Type B pancreatic cell (in vitro differentiated cells): ENCODE results near the gene TPCN2. TPM values are rescaled to one million over a fixed set of nuclear protein-coding genes. Genes with fewer than 3 reads are reported as not detected.

Source experiments
- DNase-seq: peaks from one replicate; pipeline ENCODE4 v3.0.0; 2021; ENCODE audit warnings: mixed read lengths; ENCODE audit not compliant: unreplicated experiment; ENCODE audit errors: extremely low spot score
- H3K27ac Mint-ChIP-seq: 2 replicates; pipeline ENCODE4 v1.8.0; 2021; ENCODE audit warnings: mild to moderate bottlenecking, mixed read lengths
- H3K27me3 Mint-ChIP-seq: 2 replicates; pipeline ENCODE4 v1.8.0; 2021; ENCODE audit warnings: mixed read lengths
- H3K36me3 Mint-ChIP-seq: 2 replicates; pipeline ENCODE4 v1.8.0; 2021; ENCODE audit warnings: mixed read lengths
- H3K4me1 Mint-ChIP-seq: one replicate; pipeline ENCODE4 v1.8.0; 2021; ENCODE audit warnings: mixed read lengths; ENCODE audit not compliant: unreplicated experiment
- H3K4me3 Mint-ChIP-seq: 2 replicates; pipeline ENCODE4 v1.8.0; 2021; ENCODE audit warnings: mild to moderate bottlenecking, mixed read lengths
- H3K9me3 Mint-ChIP-seq: 2 replicates; pipeline ENCODE4 v1.8.0; 2021; ENCODE audit warnings: mixed read lengths
- CTCF ChIP-seq: fragments of 200-600 bp; sonication (generic); conservative IDR thresholded peaks from 2 replicates; pipeline ENCODE4 v1.5.0; 2021; ENCODE audit warnings: antibody characterized with exemption, mild to moderate bottlenecking
- total RNA-seq: library from RNA; stranded (reverse); gene quantifications from 2 replicates; pipeline ENCODE4 v1.2.1, GENCODE V29; 2021; ENCODE audit warnings: low replicate concordance

The TPCN2 gene
- total RNA-seq, 1 donor from 2014 or later: 19.5 TPM

GRCh38 chr11:69166218-69167115, 117.7 kb downstream of the TPCN2 start:
- peak; percentile 35 for TF ChIP-seq CTCF
- H3K4me1 Mint-ChIP-seq: peaks cover 17% of the 10 kb centered on the region
- H3K36me3 Mint-ChIP-seq: peaks cover 11% of the 10 kb centered on the region
- no peak for DNase-seq
- no peak overlapping the region for H3K27ac Mint-ChIP-seq
- H3K27me3 Mint-ChIP-seq: peaks cover 6% of the 10 kb centered on the region
- no peak overlapping the region for H3K4me3 Mint-ChIP-seq
- H3K9me3 Mint-ChIP-seq: peaks cover 12% of the 10 kb centered on the region

GRCh38 chr11:69167130-69167915, 118.6 kb downstream of the TPCN2 start:
- TF ChIP-seq CTCF: no peak
- Mint-ChIP-seq H3K4me3 (no peak overlapping the region), H3K4me1 (peaks cover 14% of the 10 kb centered on the region), H3K36me3 (peaks cover 7% of the 10 kb centered on the region), H3K27ac (no peak overlapping the region), H3K9me3 (peaks cover 6% of the 10 kb centered on the region), H3K27me3 (peaks cover 6% of the 10 kb centered on the region)
- DNase-seq: no peak

- H3K4me1 Mint-ChIP-seq: peaks cover 14% of the 10 kb centered on the region
- H3K36me3 Mint-ChIP-seq: peaks cover 3% of the 10 kb centered on the region
- peaks cover 6% of the 10 kb centered on the region for H3K9me3 Mint-ChIP-seq
- no peak for DNase-seq
- TF ChIP-seq CTCF: no peak
- peaks cover 6% of the 10 kb centered on the region for H3K27me3 Mint-ChIP-seq
- H3K4me3 Mint-ChIP-seq: no peak overlapping the region
- no peak overlapping the region for H3K27ac Mint-ChIP-seq
Measured at GRCh38 chr11:69167916-69168691, 119.4 kb downstream of the TPCN2 start.

GRCh38 chr11:69169479-69169878, 120.7 kb downstream of the TPCN2 start:
- Mint-ChIP-seq H3K27ac (no peak overlapping the region), H3K36me3 (no peaks in the 10 kb centered on the region), H3K27me3 (peaks cover 6% of the 10 kb centered on the region), H3K9me3 (no peaks in the 10 kb centered on the region), H3K4me1 (peaks cover 14% of the 10 kb centered on the region), H3K4me3 (no peak overlapping the region)
- no peak for DNase-seq
- TF ChIP-seq CTCF: no peak

GRCh38 chr11:69170704-69171103, 122.0 kb downstream of the TPCN2 start:
- Mint-ChIP-seq H3K4me3 (no peak overlapping the region), H3K36me3 (no peaks in the 10 kb centered on the region), H3K27me3 (peaks cover 3% of the 10 kb centered on the region), H3K4me1 (peaks cover 11% of the 10 kb centered on the region), H3K27ac (no peak overlapping the region), H3K9me3 (no peaks in the 10 kb centered on the region)
- no peak for TF ChIP-seq CTCF
- DNase-seq: no peak
